ENCODE results near the gene CKM. TPM values are rescaled to one million over a fixed set of nuclear protein-coding genes. Genes with fewer than 3 reads are reported as not detected.
"Not testable (repeated sequence)": the region's sequence is repeated elsewhere in the genome, so short reads cannot be mapped to it uniquely, and the experiment has no call there.

Gene CKM
- total RNA-seq, 2 donors from 2014 or later: 0.50 TPM; not detected in 1

GRCh38 chr19:45327404-45328143 lies 4.9 kb upstream of the CKM start:
- ATAC-seq (no peak), DNase-seq (no peak)
- intact Hi-C loops (cut with DNase I, micrococcal nuclease): no loop called here

- no peak for DNase-seq
- intact Hi-C loops (cut with DNase I, micrococcal nuclease): no loop called here
- ATAC-seq: no peak
Observed at GRCh38 chr19:45324349-45324907, 1.8 kb upstream of the CKM start.

- intact Hi-C loops (cut with DNase I, micrococcal nuclease): no loop called here
- peak; percentile 16 to 46 for DNase-seq
- peak; percentile 36 for ATAC-seq
Observed at GRCh38 chr19:45323671-45324081, 1.0 kb upstream of the CKM start.

GRCh38 chr19:45322311-45322710 lies 364 bp downstream of the CKM start:
- DNase-seq (no peak), ATAC-seq (no peak)
- intact Hi-C loops (cut with DNase I, micrococcal nuclease): no loop called here

GRCh38 chr19:45321848-45322247 lies 827 bp downstream of the CKM start:
- ATAC-seq: no peak
- no peak for DNase-seq
- intact Hi-C loops (cut with DNase I, micrococcal nuclease): no loop called here

GRCh38 chr19:45320997-45321775 lies 1.5 kb downstream of the CKM start:
- intact Hi-C loops (cut with DNase I, micrococcal nuclease): no loop called here
- no peak for DNase-seq
- no peak for ATAC-seq

- intact Hi-C loops (cut with DNase I, micrococcal nuclease): no loop called here
- ATAC-seq (no peak), DNase-seq (no peak)
Observed at GRCh38 chr19:45315304-45315703, 7.4 kb downstream of the CKM start.

- DNase-seq (no peak), ATAC-seq (no peak)
- intact Hi-C loops (cut with DNase I, micrococcal nuclease): no loop called here
Observed at GRCh38 chr19:45314708-45315245, 7.9 kb downstream of the CKM start.

GRCh38 chr19:45312285-45312684 lies 10.4 kb downstream of the CKM start:
- not testable (repeated sequence) for ATAC-seq

GRCh38 chr19:45311621-45312020 lies 11.1 kb downstream of the CKM start:
- DNase-seq: no peak
- no peak for ATAC-seq
- intact Hi-C loops (cut with DNase I, micrococcal nuclease): no loop called here

More at GRCh38 chr19:45312285-45312684, 10.4 kb downstream of the CKM start:
- DNase-seq; intact Hi-C loops (cut with DNase I, micrococcal nuclease): not testable (repeated sequence)

GRCh38 chr19:45309322-45309721 lies 13.4 kb downstream of the CKM start:
- intact Hi-C loops (cut with DNase I, micrococcal nuclease); ATAC-seq; DNase-seq: not testable (repeated sequence)

- intact Hi-C loops (cut with DNase I, micrococcal nuclease): no loop called here
- no peak for DNase-seq
- ATAC-seq: no peak
Observed at GRCh38 chr19:45307361-45307760, 15.3 kb downstream of the CKM start.

GRCh38 chr19:45306518-45307027 lies 16.1 kb downstream of the CKM start:
- DNase-seq (no peak), ATAC-seq (no peak)
- intact Hi-C loops (cut with DNase I, micrococcal nuclease): no loop called here

GRCh38 chr19:45306040-45306439 lies 16.6 kb downstream of the CKM start:
- intact Hi-C loops (cut with DNase I, micrococcal nuclease): no loop called here
- DNase-seq (no peak), ATAC-seq (no peak)

- ATAC-seq: no peak
- DNase-seq: no peak
- intact Hi-C loops (cut with DNase I, micrococcal nuclease): no loop called here
Observed at GRCh38 chr19:45305421-45305820, 17.3 kb downstream of the CKM start.

- no peak for DNase-seq
- no peak for ATAC-seq
- intact Hi-C loops (cut with DNase I, micrococcal nuclease): no loop called here
Observed at GRCh38 chr19:45305007-45305406, 17.7 kb downstream of the CKM start.

- intact Hi-C loops (cut with DNase I, micrococcal nuclease): no loop called here
- DNase-seq (no peak), ATAC-seq (no peak)
Observed at GRCh38 chr19:45304141-45304926, 18.3 kb downstream of the CKM start.

GRCh38 chr19:45303269-45304060 lies 19.2 kb downstream of the CKM start:
- intact Hi-C loops (cut with DNase I, micrococcal nuclease): no loop called here
- ATAC-seq (no peak), DNase-seq (no peak)
